ENCODE results near the gene FAM83F.

Gene FAM83F

GRCh38 chr22:39995393-39996252 lies 869 bp downstream of the FAM83F start:
- DNase-seq: no peak

- no peak for DNase-seq
Measured at GRCh38 chr22:39996732-39997131, 2.0 kb downstream of the FAM83F start.

- DNase-seq: no peak
Measured at GRCh38 chr22:39997421-39997820, 2.7 kb downstream of the FAM83F start.

- peak; percentile 77 for DNase-seq
Measured at GRCh38 chr22:39997939-39998726, 3.4 kb downstream of the FAM83F start.

GRCh38 chr22:39999144-39999757 lies 4.5 kb downstream of the FAM83F start:
- DNase-seq: no peak

GRCh38 chr22:40000171-40000570 lies 5.4 kb downstream of the FAM83F start:
- DNase-seq: no peak

- no peak for DNase-seq
Measured at GRCh38 chr22:40001106-40001505, 6.4 kb downstream of the FAM83F start.

- DNase-seq: no peak
Measured at GRCh38 chr22:40001800-40002577, 7.2 kb downstream of the FAM83F start.

- no peak for DNase-seq
Measured at GRCh38 chr22:40002935-40003715, 8.4 kb downstream of the FAM83F start.

- DNase-seq: no peak
Measured at GRCh38 chr22:40004836-40005235, 10.1 kb downstream of the FAM83F start.

GRCh38 chr22:40006641-40007040 lies 11.9 kb downstream of the FAM83F start:
- DNase-seq: no peak

- no peak for DNase-seq
Measured at GRCh38 chr22:40007853-40008710, 13.3 kb downstream of the FAM83F start.

- DNase-seq: no peak
Measured at GRCh38 chr22:40008726-40009291, 14.1 kb downstream of the FAM83F start.

- DNase-seq: peak; percentile 47
Measured at GRCh38 chr22:40009292-40009774, 14.6 kb downstream of the FAM83F start.

GRCh38 chr22:40009951-40010671 lies 15.4 kb downstream of the FAM83F start:
- DNase-seq: no peak

GRCh38 chr22:40010746-40011145 lies 16.0 kb downstream of the FAM83F start:
- DNase-seq: no peak

- no peak for DNase-seq
Measured at GRCh38 chr22:40014667-40015248, 20.0 kb downstream of the FAM83F start.

- DNase-seq: no peak
Measured at GRCh38 chr22:40015358-40015976, 20.7 kb downstream of the FAM83F start.

GRCh38 chr22:40018051-40018450 lies 23.3 kb downstream of the FAM83F start:
- no peak for DNase-seq

Measured in NCI-H2029 treated with DMSO at 0.1 percent for 48 hours (cell line).